HG02885 (cell line): ENCODE results near the gene R3HDM4.
A peak's percentile ranks its signal among the peaks of the same experiment; 100 is the strongest.
"Not testable (repeated sequence)": the region's sequence is repeated elsewhere in the genome, so short reads cannot be mapped to it uniquely, and the experiment has no call there.

Experiments
- ATAC-seq: cut with Tn5 transposase; IDR thresholded peaks from one replicate; pipeline ENCODE4 v1.9.1; 2021; ENCODE audit warnings: mild to moderate bottlenecking; ENCODE audit not compliant: unreplicated experiment, poor library complexity

The R3HDM4 gene

DNA sequence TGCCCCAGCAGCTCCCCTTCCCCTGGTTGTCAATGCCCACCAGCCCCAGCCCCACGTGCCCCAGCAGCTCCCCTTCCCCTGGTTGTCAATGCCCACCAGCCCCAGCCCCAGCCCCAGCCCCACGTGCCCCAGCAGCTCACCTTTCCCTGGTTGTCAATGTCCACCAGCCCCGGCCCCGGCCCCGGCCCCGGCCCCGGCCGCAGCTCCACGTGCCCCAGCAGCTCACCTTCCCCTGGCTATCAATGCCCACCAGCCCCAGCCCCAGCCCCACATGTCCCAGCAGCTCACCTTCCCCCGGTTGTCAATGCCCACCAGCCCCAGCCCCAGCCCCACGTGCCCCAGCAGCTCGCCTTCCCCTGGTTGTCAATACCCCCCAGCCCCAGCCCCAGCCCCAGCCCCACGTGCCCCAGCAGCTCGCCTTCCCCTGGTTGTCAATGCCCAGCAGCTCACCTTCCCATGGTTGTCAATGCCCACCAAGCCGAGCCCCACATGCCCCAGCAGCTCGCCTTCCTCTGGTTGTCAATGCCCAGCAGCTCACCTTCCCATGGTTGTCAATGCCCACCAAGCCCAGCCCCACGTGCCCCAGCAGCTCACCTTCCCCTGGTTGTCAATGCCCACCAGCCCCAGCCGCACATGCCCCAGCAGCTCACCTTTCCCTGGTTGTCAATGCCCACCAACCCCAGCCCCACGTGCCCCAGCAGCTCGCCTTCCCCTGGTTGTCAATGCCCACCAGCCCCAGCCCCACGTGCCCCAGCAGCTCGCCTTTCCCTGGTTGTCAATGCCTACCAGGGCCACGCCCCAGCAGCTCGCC lies 34.1 kb downstream of the R3HDM4 start:
- not testable (repeated sequence) for ATAC-seq

DNA sequence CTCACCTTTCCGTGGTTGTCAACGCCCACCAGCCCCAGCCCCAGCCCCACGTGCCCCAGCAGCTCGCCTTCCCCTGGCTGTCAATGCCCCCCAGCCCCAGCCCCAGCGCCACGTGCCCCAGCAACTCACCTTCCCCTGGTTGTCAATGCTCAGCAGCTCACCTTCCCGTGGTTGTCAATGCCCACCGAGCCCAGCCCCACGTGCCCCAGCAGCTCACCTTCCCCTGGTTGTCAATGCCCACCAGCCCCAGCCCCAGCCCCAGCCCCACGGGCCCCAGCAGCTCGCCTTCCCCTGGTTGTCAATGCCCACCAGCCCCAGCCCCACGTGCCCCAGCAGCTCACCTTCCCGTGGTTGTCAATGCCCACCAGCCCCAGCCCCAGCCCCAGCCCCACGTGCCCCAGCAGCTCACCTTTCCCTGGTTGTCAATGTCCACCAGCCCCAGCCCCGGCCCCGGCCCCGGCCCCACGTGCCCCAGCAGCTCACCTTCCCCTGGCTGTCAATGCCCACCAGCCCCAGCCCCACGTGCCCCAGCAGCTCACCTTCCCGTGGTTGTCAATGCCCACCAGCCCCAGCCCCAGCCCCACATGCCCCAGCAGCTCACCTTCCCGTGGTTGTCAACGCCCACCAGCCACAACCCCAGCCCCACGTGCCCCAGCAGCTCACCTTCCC lies 34.9 kb downstream of the R3HDM4 start:
- ATAC-seq, result not testable (repeated sequence)

DNA sequence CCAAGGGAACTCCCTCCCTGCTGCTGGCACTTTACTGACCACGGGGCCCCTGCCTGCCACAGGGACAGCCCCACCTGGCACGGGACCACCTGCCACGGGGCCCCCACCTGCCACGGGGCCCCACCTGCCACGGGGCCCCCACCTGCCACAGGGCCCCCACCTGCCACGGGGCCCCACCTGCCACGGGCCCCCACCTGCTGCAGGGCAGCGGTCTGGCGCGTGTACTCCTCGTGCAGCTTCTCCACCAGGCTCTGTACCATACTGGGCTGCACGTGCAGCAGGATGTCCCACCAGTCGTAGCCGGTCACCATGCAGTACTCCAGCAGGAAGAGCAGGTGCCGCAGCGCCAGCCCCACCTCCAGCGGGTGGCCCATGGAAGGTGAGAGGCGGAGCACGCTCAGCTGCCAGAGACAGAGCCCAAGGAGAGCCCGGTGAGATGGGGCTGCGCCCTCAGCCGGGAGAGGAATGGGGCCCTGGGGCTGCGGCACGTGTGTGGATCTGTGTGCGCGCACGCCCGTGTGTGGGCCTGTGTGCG lies 36.2 kb downstream of the R3HDM4 start:
- ATAC-seq, result no peak

DNA sequence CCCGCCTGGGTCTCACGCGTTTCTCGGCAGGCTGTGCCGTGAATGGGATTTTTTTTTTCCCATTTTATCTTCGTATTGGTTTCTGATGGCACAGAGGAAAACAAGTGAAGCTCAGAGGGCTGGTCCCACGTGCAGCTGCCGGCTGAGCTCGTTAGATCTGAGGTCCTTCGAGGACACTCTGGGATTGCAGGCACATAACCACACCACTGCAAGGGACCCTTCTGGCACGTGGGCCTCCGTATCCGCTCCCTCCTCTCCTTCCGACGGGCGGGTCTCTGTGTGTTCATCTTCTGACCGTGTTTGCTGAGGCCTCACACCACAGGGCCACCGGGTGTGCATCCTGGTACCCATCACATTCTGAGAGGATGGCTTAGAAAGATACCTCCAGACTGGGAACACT lies 36.9 kb downstream of the R3HDM4 start:
- ATAC-seq, result no peak

DNA sequence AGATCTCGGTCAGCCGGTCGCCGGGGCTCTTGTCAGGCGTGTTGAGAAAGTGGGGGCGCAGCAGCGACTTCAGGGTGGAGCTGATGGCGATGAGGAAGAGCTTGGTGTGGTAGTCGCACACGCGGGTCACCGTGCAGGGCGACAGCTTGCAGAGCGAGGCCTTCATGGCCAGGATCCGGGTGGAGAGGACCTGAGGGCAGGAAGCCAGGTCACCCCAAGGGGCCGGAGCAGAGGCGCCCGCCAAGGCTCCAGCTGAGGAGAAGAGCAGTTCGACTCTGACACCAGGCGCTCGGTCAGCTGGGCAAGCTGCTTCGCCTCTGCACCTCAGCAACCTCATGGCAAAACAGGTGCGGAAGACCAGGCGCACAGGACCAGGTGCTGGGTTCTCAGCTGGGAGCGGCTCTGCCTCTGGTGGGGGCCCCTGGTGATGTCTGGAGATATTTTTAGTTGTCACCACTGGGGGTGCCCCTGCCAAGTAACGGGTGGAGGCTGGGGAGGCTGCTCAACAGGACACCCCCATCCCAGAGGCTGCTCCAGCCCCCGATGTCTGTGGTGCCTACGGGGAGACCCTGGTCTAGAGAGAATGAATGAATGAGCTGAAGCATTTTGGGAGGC lies 37.6 kb downstream of the R3HDM4 start:
- no peak for ATAC-seq

DNA sequence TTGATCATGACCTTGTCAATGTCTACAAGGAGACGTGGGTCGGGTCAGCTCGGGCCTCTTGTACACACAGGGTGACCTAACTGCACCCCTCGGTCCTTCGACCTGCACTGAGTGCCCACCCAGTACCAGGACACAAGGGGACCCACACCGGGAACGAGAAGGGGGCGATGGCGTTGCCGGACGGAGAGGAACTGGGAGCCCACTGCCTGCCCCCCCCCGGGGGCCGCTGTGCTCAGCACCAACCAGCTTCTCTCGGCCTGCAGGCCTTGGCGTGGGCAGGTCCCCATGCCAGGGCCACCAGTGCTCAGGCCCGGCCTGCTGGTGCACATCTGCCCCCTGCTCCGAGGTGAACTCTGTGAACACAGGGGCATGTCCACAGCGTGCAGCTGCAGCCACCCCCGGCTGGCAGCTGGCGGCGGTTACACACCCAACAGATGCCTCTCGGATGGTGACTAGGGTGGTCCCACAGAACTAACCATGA lies 39.4 kb downstream of the R3HDM4 start:
- no peak for ATAC-seq

DNA sequence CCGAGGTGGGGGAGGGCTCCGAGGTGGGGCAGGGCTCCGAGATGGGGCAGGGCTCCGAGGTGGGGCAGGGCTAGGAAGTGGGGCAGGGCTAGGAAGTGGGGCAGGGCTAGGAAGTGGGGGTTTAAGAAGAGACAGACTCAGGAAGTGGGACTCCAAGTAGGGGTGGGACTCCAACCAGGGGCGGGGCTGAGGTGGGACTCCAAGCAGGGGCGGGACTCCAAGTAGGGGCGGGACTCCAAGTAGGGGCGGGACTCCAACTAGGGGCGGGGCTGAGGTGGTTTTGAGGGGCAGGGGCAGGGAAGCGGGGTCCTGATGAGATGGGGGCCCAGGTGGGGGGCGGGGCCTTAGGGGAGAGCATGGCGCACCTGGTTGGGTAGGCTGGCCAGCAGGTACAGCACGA lies 39.9 kb downstream of the R3HDM4 start:
- peak; percentile 53 for ATAC-seq

DNA sequence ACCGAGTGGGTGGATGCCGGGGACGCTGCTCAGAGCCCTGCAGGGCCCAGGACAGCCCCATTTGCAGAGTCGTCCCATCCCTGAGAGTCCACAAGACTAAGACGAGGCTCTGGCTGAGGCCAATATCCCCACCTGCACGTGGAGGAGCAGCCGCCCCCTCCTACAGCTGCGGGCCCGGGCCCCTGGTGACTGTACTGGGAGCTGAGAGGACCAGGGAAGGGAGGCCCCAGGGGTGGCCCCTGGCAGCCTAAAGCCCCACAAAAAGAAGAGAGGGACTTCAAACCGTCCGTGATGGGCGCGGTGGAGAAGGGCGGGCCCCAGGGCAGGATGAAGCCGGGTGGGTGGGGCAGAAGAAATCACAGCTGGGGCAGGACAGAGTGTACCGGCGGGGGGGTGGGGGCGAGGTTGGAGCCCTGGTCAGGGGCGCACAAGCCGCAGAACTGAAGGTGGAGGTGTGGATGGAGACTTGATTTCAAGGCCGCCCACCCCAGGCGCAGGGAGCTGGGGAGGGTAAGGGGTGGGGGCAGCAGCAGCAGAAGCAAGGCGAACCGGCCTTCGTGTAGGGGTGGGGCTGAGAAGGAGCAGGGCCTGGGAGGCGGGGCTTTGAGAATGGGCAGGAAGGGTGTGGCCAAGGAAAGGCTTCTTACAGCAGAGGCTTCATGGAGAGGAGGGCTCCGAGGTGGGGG lies 40.6 kb downstream of the R3HDM4 start:
- ATAC-seq, result peak; percentile 66

DNA sequence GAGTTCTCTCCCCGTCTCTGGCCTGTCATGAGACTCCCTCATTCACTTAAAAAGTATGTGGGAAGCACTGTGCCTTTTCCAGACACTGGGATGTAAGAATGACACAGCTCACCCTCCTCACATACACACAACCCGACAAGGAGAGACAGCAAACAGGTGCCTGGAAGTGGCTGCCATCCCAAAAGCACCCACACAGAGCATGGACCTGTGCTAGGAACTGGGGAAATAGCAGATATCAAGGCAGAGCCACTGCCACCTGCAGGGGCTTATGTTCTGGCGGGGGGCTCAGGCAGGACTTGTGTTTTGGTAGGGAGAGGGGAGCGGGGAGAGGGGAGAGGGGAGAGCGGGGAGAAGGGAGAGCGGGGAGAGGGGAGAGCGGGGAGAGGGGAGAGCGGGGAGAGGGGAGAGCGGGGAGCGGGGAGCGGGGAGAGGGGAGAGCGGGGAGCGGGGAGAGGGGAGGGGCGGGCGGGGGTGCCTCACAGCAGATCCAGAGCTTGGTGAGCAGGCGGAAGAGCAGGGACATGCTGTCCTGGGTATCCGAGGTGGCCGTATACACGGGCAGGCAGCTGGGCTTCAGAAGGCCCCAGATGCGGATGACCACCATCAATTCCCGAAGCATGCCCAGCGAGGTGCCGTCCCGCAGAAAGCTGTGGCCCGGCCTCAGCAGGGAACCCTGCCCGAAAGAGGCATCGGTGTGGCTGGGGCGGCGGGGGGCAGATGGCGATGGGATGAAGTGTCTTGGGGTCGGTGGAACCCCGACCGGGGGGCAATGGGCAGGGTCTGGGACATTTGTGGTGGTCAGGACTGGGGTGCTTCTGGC lies 41.4 kb downstream of the R3HDM4 start:
- ATAC-seq, result no peak

DNA sequence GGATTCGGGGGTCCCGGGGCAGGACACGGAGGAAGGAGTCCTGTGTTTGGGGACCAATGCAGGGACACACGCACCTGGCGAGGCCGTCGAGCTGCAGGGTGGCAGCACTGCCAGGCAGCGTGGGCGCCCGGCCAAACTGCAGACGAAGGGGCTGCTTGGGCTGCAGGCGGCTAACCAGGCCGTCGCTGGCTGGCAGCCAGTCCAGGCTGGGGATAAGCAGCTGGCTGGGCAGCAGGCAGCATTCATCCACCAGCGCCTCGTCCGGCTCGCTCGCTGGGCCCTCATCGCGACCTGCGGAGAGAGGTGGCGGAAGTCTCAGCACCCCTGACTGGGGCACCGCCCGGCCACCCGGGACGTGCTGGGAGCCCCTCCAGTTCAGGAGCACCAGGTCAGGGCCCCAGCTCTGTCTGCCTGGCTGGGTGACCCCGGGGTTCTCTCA lies 42.0 kb downstream of the R3HDM4 start:
- ATAC-seq, result no peak

DNA sequence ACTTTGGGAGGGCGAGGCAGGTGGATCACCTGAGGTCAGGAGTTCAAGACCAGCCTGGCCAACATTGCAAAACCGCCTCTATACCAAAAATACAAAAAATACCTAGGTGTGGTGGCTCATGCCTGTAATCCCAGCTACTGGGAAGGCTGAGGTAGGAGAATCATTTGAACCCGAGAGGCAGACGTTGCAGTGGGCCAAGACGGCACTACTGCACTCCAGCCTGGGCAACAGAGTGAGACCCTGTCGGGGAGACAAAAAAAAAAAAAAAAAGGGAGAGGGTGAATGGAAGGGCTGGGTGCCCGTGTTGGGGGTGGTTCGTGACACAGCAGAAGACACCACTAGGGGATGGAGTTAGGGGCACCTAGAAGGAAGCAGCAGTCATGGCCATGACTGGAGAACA lies 42.7 kb downstream of the R3HDM4 start:
- no peak for ATAC-seq

DNA sequence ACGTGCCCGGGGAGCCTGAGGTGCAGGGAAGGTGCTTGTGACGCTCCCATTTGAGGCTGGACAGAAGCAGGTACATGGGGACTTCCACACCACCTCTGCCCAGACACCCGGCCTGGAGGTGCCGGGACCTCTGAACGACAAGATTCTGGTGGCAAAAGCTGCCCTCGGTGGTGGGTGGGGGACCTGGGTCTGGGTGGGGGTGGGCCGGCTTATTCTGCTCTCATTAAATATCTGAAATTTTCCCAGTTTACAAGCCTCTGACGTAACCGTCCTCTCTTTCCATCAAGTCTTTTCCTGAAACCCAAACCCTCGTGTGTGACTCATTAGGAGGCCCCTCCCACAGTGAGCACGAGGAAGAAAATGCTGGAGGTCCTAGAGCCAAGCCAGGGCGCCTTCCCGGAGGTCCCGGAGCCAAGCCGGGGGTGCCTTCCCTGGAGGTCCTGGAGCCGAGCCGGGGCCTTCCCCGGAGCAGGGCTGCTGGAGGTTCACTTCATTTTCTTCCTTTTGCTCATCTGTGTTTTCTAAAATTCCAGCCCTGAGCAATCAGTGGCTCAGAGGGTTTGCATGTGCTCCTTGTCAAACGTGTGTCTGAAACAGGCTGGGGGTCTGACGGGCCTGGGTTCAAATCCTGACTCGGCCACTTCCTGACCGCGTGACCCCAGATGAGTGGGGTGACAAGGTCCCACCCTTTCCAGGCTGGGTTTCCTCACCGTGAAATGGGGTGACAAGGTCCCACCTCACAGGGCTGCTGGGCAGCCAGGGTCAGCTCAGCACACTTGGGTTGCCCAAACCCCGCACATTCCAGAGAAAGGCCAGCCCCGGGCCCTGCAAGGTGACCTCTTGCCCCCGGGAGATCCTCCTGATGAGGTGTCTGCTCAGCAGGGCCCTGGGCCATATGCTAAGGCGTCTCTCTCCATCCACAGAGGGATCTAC lies 43.5 kb downstream of the R3HDM4 start:
- ATAC-seq, result no peak

DNA sequence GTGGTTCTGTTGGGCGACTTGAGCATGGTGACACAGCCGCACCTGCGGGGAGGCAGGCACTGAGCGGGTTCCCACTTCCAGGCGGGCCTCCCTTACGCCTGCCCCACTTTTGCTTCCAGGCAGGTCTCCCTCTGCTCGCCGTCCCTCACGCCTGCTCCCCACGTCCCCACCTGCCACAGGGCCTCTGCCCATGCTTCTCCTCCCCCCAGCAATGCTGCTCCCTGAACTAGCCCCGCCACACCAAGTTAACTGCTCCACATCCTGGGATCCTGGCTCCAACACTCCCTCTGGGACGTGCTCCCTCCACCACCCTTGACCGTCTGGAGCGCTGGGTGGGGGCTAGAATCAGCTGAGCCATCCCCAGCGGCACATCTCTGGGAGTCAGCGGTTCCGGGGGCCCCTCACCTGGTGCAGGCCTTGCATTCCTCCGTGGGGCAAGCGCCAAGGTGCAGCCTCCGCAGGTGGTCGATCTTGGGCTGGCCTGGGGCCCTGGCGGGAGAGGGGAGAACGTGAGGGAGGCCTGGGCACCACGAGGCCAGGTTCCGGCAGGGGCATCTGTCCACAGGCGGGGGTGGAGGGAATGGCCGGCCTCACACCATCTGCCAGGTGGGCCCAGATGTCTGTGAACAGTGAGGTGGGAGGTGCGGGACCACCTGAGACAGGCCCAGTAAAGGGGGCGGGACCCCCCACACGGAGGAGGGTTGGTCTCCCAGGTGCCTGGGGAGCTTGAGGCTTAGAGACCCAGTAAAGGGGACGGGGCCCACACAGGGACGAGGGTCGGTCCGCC lies 44.4 kb downstream of the R3HDM4 start:
- ATAC-seq, result no peak

DNA sequence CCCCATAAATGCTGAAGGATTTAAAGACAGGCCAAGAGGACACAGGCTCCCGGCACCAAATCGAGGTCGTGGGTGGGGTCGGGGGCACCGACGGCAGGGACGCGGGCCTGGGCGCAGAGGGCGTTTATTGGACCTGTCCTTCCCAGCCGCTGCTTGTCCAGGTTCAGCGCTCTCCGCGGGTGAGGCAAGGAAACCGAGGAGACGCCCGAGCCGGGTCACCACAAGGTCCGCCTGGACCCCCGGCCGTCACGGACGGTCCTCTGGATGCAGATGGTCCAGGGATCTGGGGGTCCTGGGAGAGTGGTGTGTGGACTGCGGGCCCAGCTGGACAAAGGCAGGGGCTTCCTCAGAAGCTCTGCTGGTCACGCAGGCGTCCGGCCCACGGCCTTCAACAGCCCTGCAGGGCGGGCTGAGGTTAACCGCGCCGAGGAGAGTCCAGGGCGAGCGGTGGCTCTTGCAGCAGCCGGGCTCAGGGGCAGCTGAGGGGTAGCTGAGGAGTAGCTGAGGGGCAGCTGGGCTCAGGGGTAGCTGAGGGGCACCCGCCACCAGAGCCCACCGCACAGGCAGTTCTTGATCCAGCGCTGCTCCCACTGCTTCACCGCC lies 45.1 kb downstream of the R3HDM4 start:
- no peak for ATAC-seq

DNA sequence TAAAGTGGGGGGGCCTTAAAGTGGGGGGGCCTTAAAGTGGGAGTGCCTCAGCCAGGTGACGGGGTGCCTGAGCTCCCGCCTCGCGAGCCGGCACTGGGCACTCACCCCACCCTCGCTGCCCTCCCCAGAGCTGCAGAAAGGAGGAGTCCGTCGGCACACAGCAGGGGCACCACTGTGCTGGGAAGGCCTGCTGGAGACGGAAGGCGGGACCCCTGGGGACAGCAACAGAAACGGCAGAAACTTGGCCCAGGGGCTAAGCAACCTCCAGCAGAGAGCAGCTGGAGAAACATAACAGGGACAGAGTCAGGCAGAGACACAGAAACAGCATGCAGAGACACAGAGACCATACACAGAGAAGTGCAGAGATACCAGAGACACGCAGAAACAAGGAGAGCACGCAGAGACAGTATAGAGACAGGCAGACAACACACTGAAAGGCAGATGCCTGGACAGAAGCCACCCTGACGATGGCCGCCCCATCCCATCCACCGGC lies 45.7 kb downstream of the R3HDM4 start:
- ATAC-seq, result no peak

DNA sequence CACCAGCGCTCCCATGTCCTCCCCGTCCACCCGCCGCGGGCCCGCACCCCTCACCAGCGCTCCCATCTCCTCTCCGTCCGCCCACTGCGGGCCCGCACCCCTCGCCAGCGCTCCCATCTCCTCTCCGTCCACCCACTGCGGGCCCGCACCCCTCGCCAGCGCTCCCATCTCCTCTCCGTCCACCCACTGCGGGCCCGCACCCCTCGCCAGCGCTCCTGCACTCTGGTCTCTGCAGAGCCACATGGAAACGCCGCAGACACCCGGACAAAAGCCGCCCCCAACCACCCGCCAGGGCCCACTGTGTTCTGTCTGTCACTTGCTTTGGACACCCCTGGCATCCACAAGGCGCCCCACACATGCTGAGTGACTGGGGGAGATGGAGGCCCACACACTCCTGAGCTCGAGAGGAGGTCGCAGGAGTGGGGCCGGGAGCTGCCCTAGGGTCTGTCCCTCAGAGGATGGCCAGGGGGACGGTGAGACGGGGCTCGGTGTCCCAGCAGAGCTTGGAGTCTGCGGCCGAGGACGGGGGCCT lies 46.2 kb downstream of the R3HDM4 start:
- ATAC-seq, result no peak

DNA sequence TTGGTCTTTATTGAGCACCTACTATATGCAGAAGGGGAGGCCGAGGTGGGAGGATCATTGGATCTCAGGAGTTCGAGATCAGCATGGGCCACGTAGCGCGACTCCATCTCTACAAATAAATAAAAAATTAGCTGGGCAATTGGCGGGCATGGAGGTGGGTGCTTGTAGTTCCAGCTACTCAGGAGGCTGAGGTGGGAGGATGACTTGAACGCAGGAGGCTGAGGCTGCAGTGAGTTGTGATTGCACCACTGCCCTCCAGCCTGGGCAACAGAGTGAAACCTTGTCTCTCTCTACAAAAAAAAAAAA lies 49.8 kb downstream of the R3HDM4 start:
- ATAC-seq, result no peak
